Measurements from ENCODE around the gene ZNF202.

The ZNF202 gene

DNA sequence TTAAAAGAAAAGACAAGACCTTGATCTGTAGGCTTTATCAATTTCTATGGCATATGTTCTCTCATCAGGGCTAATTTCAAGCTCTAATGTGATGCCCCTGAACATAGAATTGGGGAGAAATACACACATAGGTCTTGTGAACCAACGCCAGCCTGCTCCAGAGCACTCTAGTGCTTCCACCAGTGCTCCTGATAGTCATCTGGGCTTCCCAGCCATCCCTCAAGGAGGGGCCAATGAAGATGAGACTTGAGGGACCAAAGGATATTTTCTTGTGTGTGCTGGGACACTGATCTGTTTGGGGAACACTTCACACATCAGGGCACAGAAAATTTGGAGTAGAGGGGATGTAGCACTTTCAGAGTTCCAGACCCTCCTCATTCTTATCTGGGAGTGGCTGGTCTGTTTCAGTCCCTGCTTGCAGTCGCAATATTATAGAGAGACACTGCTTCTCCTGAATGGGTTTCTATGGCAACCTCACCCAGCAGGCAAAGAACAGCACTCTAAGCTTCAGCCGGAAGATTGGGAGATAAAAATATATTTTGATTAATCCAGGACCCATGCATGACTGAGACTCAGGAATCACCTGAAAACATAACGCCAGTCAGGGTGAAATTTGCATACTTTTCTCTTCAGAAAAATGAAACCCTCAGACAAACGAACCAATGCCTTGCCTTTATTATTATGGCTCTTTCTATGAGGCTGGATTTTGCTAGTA lies 58.6 kb downstream of the ZNF202 start:
- in situ Hi-C loops (cut with MboI; ENCODE audit: low sequenced_read_pairs, unreplicated experiment), result no loop called here
- DNase-seq (ENCODE audit: low spot score), result no peak
- TF ChIP-seq, protein P1, sequence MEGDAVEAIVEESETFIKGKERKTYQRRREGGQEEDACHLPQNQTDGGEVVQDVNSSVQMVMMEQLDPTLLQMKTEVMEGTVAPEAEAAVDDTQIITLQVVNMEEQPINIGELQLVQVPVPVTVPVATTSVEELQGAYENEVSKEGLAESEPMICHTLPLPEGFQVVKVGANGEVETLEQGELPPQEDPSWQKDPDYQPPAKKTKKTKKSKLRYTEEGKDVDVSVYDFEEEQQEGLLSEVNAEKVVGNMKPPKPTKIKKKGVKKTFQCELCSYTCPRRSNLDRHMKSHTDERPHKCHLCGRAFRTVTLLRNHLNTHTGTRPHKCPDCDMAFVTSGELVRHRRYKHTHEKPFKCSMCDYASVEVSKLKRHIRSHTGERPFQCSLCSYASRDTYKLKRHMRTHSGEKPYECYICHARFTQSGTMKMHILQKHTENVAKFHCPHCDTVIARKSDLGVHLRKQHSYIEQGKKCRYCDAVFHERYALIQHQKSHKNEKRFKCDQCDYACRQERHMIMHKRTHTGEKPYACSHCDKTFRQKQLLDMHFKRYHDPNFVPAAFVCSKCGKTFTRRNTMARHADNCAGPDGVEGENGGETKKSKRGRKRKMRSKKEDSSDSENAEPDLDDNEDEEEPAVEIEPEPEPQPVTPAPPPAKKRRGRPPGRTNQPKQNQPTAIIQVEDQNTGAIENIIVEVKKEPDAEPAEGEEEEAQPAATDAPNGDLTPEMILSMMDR (IDR thresholded peaks at IDR 0.05; ENCODE audit: borderline replicate concordance, control extremely low read depth, extremely low read depth, insufficient read depth, missing control alignments), result no peak

DNA sequence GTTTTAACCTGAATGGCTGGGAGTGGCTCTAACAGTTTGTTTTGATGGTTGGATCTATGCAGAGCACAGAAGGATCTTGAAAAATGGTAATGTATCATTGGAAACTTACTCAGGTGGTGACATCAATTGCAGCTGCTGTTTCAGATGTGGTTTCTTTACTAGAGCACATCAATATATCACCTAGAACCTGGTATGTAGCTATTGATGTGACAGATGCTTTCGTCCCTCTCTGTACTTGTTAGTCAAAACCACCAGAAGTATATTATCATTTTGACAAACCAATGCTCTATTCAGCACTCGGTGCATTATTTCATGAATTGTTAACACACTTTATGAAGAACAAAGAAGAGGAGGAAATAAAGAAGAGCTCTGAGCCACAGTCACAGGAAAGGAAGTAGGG lies 60.4 kb downstream of the ZNF202 start:
- TF ChIP-seq, protein P1 (IDR thresholded peaks at IDR 0.05; ENCODE audit: borderline replicate concordance, control extremely low read depth, extremely low read depth, insufficient read depth, missing control alignments), result no peak
- no peak for DNase-seq (ENCODE audit: low spot score)
- in situ Hi-C loops (cut with MboI; ENCODE audit: low sequenced_read_pairs, unreplicated experiment), result no loop called here

DNA sequence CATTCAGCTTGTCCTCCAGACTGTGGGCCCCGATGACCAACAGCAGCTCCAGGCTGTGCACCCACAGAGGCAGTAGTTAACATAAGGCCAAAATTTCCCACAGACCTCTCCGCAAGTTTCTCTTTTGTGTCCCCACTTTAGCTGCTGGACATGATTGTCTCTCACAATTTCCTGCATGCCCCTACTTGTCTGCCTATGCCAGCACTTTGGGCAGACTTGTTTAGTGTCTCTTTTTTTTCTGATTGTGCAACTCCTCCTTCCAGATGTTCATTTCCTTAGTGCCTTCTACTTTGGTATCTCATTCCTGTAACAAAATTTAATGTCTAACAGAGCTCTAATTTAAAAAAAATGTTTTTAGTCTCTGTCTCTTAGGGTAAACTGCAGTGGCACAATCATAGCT lies 63.2 kb downstream of the ZNF202 start:
- DNase-seq (ENCODE audit: low spot score), result no peak
- TF ChIP-seq, protein P1 (IDR thresholded peaks at IDR 0.05; ENCODE audit: borderline replicate concordance, control extremely low read depth, extremely low read depth, insufficient read depth, missing control alignments), result no peak
- in situ Hi-C loops (cut with MboI; ENCODE audit: low sequenced_read_pairs, unreplicated experiment), result no loop called here

DNA sequence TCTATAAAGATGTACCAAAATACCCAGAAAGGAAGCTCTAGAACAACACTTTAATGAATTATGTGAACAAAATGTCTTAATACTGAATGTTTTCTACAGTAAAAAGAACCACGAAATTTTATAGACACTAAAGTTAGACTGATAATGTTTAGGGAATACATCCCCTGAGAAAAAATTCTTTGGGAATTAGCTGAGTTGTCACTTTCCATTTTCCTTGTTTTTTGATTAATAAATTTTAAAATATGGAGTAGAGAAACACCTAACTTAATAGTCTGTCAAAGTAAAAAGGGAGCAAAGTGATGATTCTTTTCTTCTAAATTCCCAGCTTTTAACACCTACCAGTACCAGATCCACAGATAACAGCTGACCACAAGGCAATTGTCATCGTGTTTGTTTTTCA lies 64.0 kb downstream of the ZNF202 start:
- in situ Hi-C loops (cut with MboI; ENCODE audit: low sequenced_read_pairs, unreplicated experiment), result no loop called here
- TF ChIP-seq, protein P1 (IDR thresholded peaks at IDR 0.05; ENCODE audit: borderline replicate concordance, control extremely low read depth, extremely low read depth, insufficient read depth, missing control alignments), result no peak

DNA sequence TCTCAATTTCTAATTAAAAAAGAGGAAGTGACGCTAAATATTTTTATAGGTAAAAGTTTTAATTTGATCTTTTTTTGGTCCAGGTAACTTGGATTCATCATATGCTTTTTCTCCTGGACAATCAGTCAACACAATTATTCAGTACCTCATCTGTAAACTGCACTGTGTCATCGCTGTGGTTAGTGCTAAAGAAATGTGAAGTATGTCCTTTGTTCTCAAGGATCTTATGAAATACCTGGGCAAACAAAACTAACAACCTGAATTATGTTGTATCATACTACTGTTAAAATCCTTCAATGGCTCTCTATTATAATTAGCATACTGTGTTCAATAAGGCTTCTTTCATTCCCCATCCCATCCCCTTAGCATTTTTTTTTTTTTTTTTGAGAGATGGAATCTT lies 67.2 kb downstream of the ZNF202 start:
- TF ChIP-seq, protein P1 (IDR thresholded peaks at IDR 0.05; ENCODE audit: borderline replicate concordance, control extremely low read depth, extremely low read depth, insufficient read depth, missing control alignments), result no peak
- in situ Hi-C loops (cut with MboI; ENCODE audit: low sequenced_read_pairs, unreplicated experiment), result no loop called here
- no peak for DNase-seq (ENCODE audit: low spot score)

More for the DNA sequence above, 64.0 kb downstream of the ZNF202 start:
- no peak for DNase-seq (ENCODE audit: low spot score)
